Retinal pigment epithelial cell (primary cell): Measurements from ENCODE around the gene DBI.

Experiments used
- DNase-seq: peaks from one replicate; pipeline ENCODE4 v3.0.0-alpha.2; 2010; ENCODE audit warnings: low read depth
- H3K4me3 ChIP-seq: 2 replicates; pipeline ENCODE4 v1.5.1; 2011; ENCODE audit warnings: mild to moderate bottlenecking, low read length, control low read depth, moderate library complexity
- TF ChIP-seq, protein P1 (sequence below): conservative IDR thresholded peaks from 2 replicates; pipeline ENCODE4 v1.5.1; 2011; ENCODE audit warnings: low read depth, low read length, control low read depth, inconsistent platforms

DBI gene

GRCh38 chr2:119366649-119367471, at the start of gene DBI, which contains the start of gene C2orf76:
TSS of gene DBI (plus strand) at chr2:119366977. CDS start at chr2:119367052, 75 bp downstream.
TSS of gene C2orf76 (minus strand) at chr2:119366834. CDS start at chr2:119339959, 26,875 bp downstream.
- peak within 1 kb of the TSS; percentile 93 for H3K4me3 ChIP-seq
- TF ChIP-seq, protein P1, sequence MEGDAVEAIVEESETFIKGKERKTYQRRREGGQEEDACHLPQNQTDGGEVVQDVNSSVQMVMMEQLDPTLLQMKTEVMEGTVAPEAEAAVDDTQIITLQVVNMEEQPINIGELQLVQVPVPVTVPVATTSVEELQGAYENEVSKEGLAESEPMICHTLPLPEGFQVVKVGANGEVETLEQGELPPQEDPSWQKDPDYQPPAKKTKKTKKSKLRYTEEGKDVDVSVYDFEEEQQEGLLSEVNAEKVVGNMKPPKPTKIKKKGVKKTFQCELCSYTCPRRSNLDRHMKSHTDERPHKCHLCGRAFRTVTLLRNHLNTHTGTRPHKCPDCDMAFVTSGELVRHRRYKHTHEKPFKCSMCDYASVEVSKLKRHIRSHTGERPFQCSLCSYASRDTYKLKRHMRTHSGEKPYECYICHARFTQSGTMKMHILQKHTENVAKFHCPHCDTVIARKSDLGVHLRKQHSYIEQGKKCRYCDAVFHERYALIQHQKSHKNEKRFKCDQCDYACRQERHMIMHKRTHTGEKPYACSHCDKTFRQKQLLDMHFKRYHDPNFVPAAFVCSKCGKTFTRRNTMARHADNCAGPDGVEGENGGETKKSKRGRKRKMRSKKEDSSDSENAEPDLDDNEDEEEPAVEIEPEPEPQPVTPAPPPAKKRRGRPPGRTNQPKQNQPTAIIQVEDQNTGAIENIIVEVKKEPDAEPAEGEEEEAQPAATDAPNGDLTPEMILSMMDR = no peak
- peak; percentile 85 for DNase-seq

DNA sequence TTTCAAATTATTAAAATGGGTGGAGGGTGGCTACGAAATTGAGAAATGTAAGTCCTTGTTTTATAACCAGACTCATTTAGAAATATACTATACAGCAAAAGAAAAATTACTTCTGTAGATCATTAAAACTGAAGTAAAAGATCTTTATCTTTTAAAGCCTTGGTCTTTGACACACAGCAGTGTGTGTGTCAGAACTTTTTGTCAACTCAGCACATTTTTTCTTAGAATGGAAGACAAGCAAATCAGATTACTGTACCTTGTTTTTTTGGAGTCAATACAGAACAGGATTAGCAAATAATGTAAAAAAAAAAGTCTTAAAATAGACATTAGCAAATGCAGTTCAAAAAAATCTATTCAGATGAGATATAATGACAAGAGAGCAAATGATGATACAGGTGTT, 49.2 kb upstream of the DBI start:
- DNase-seq = peak; percentile 32
- no peak overlapping the region for H3K4me3 ChIP-seq
- TF ChIP-seq, protein P1 = no peak

GRCh38 chr2:119319593-119319992, 47.2 kb upstream of the DBI start:
- TF ChIP-seq, protein P1 = no peak
- H3K4me3 ChIP-seq = no peak overlapping the region
- DNase-seq = no peak

DNA sequence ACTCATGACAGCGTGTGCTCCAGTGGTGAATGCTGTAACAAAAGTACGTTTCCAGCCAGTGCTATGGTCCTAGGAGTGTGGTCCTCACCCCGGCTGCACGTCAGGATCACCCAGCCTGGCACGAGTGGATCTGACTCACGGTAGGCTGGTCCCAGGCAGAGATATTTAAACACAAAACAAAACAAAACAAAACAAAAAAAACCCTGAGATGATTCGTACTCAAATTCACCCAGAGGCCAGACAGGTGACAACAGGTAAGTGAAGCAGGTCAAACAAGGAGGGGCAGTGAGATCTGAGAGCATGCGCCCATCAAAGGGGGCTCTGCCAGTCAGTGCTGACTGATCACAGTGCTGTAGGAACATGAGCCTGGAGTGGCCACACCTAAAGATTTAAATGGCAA, 43.3 kb upstream of the DBI start:
- DNase-seq = no peak
- no peak overlapping the region for H3K4me3 ChIP-seq
- TF ChIP-seq, protein P1 = no peak

- no peak overlapping the region for H3K4me3 ChIP-seq
Measured at GRCh38 chr2:119324685-119325270, 42.0 kb upstream of the DBI start.

GRCh38 chr2:119326938-119327337, 39.8 kb upstream of the DBI start:
- no peak for DNase-seq
- no peak overlapping the region for H3K4me3 ChIP-seq
- TF ChIP-seq, protein P1 = no peak

More at GRCh38 chr2:119324685-119325270, 42.0 kb upstream of the DBI start:
- DNase-seq = no peak
- TF ChIP-seq, protein P1 = no peak

DNA sequence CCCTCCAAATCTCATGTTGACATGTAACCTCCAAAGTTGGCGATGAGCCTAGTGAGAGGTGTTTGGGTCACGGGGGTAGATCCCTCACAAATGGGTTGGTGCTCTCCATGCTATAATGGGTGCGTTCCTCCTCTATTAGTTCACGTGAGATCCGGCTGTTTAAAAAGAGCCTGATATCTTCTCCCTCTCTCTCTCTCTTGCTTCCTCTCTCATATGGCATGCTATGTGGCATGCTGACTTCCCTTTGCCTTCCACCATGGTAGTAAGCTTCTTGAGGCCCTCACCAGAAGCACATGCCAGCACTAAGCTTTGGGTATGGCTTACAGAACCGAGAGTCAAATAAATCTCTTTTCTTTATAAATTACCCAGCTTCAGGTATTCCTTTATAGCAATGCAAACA, 39.3 kb upstream of the DBI start:
- DNase-seq = no peak
- TF ChIP-seq, protein P1 = no peak
- H3K4me3 ChIP-seq = no peak overlapping the region
